ENCODE results near the gene RMDN2.
"Not testable (repeated sequence)": the region's sequence is repeated elsewhere in the genome, so short reads cannot be mapped to it uniquely, and the experiment has no call there.

Gene RMDN2

DNA sequence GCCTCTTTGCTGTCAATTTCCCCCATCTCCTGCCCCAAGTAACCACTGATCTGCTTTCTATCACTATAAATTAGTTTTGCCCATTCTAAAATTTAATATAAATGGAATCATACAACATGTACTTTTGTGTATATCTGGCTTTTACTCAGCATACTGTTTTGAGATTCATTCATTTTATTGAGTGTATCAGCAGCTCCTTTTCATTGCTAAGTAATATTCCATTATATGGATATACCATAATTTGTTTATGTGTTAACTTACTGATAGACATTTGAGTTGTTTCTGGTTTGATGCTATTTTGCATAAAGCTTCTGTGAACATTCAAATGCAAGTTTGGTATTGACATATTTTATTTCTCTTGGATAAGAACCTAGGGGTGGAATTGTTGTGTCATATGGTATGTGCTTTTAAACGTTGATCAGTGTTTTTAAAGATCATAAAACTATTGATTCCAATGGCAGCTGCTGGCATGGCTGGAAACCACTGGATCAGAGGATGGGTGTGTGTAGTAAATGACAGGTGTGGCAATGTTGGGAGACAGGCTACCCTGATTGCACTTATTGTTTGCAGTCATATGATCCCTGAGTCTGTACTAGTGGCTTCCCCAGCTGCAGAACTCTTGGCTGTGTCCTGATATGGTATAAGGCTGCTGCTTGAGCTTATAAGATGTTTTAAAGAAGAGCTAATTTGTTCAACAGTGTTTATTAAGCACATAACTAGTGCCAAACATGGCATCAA is 75.6 kb downstream of the RMDN2 start:
- no peak for DNase-seq

DNA sequence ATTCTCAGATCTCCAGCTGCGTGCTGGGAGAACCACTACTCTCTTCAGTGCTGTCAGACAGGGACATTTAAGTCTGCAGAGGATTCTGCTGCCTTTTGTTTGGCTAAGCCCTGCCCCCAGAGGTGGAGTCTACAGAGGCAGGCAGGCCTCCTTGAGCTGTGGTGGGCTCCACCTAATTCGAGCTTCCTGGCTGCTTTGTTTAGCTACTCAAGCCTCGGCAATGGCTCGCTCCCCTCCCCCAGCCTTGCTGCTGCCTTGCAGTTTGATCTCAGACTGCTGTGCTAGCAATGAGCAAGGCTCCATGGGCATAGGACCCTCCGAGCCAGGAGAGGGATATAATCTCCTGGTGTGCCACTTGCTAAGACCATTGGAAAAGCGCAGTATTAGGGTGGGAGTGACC is 85.1 kb downstream of the RMDN2 start:
- DNase-seq = not testable (repeated sequence)

DNA sequence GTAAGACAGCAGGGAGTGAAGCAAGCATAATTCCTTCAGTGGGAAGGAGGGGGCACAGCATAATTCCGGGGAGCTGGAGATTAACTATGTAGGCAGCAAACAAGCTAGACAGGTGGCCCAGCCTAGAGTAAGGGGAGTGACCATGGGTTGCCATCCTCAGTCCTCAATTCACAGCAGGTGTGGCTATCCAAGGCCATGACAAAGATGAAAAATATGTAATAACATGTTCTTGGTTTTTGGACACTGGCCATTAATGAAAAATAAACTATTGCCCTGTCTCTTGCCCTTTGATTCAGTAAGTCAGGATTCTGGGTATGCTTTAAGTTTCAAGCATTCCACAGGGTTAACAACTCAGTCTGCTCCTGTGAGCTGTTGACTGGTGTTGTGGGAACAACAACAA is 85.9 kb downstream of the RMDN2 start:
- no peak for DNase-seq

DNA sequence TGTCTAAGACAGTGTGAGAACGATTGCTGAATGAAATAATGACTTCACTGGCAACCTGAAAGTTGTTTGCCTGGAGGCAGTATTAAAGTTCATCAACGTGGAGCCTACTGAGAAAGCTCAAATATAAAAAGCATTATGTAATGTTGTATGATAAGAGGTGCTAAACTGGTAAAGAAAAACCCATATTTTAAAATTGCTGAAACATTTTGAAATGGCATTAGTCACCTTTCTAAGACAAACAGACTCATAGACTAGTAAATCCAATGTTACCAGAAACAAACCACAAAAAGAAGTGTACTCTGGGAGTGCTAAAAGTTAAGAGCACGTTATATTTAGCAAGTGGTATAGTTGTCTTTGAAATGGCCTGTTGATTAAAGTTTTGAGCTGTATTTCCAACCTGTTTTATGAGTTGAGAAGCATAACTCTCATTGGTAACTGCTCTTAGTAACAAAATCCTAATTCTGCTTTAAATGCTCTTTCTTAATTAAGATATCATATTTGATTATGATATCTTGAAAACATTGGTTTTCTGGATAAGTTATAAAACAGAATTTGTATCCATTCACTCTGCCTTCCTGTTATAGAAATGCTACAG is 88.2 kb downstream of the RMDN2 start:
- no peak for DNase-seq

DNA sequence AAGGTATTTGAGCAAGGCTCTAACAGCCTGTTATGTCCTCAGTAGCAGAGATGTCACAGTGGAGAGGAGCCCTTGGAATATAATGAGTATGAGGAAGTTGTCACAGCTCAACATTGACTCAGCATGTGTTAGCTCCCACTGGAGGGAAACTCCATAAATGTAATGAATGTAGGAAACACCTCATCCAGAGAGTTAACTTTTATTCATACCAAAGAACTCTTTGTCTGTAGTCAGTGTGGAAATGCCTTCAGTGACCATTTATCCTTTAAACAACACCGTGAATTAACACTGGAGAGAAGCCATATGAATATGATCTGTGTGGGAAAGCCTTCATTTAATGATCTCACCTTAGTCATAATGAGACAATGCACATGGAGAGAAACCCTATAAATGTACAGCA is 91.1 kb downstream of the RMDN2 start:
- no peak for DNase-seq

DNA sequence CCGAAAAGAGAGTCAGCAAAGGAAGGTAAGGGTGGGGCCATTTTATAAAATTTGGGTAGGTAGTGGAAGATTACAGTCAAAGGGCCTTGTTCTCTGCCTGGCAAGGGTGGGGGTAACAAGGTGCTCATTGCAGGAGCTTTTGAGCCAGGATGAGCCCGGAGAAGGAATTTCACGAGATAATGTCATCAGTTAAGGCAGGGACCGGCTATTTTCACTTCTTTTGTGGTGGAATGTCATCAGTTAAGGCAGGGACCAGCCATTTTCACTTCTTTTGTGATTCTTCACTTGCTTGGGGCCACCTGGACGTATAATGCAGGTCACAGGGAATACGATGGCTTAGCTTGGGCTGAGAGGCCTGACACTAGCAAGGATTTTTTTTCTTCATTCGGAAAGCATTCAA is 92.7 kb downstream of the RMDN2 start:
- no peak for DNase-seq

DNA sequence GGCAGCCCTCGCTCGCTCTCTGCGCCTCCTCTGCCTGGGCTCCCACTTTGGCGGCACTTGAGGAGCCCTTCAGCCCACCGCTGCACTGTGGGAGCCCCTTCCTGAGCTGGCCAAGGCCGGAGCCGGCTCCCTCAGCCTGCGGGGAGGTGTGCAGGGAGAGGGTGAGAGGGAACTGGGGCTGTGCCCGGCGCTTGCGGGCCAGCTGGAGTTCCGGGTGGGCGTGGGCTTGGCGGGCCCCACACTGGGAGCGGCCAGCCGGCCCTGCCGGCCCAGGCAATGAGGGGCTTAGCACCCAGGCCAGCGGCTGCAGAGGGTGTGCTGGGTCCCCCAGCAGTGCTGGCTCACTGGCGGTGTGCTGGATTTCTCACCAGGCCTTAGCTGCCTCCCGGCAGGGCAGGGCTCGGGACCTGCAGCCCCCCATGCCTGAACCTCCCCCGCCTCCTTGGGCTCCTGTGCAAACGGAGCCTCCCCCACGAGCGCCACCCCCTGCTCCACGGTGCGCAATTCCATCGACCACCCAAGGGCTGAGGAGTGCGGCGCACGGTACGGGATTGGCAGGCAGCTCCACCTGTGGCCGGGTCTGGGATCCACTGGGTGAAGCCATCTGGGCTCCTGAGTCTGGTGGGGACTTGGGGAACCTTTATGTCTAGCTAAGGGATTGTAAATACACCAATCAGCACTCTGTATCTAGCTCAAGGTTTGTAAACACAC is 95.4 kb downstream of the RMDN2 start:
- not testable (repeated sequence) for DNase-seq

DNA sequence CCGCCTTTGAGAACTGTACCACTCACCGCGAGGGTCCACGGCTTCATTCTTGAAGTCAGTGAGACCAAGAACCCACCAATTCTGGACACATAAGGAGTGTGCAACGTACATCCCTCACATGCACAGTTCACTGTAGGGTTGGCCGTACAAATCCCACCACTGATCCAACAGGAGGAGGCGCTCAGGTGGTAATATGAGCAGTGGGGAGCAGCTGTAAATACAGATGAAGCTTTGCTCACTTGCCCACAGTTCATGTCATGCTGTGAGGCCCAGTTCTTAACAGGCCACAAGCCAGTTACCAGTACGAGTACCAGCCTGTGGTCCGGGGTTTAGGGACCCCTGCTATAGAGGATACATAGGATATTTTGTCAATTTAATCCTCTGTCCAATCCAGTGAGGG is 96.5 kb downstream of the RMDN2 start:
- DNase-seq = no peak

DNA sequence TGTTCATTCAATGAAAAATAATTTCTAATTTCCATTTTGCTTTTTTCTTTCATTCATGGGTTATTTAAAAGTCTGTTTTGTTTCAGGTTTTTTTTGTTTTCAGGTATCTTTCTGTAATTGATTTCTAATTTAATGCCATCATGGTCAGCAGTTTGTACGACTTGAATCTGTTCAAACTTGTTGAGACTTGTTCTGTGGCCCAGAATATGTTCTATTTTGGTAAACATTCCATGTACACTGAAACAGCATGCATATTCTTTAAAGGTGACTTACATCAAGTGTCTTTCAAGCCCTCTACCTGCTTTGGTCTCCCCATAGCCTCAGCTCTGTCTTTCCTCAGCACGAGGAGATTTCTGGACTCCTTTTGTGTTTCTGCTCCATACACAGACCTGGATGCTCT is 101.8 kb downstream of the RMDN2 start:
- no peak for DNase-seq

DNA sequence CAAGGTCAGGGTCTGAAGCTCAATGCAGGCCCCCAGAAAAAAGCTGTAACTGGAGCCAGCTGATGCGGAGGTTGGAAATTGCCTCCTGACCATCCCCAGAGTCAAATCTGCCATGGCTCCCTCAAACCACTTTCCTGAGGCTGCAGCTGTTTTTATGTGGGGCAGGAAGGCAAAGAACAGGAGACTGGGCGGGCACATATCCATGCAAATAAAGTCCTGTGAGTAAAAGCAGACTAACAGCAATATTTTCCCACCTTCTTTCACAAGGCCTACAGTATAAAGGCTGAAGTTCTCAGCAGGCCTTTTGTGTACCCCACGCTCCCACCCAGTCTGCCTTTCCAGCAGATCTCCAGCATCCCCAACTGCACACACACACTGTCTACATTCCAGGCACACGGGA is 103.7 kb downstream of the RMDN2 start:
- no peak for DNase-seq

DNA sequence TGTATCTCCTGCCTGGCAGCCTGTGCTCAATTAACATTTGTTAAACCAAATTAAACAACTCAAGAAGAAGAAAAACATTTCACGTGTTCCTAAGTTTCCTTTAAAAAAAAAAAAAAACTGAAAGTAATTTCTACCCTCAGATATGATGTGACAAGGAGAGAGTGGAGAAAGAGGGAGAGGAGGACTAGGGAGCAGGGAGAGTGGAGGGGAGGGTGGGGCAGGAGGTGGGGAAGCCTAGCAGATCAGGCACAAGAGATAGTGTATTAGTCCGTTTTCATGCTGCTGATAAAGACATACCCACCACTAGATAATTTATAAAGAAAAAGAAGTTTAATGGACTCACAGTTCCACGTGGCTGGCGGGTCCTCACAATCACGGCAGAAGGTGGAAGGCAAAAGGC is 104.4 kb downstream of the RMDN2 start:
- no peak for DNase-seq

DNA sequence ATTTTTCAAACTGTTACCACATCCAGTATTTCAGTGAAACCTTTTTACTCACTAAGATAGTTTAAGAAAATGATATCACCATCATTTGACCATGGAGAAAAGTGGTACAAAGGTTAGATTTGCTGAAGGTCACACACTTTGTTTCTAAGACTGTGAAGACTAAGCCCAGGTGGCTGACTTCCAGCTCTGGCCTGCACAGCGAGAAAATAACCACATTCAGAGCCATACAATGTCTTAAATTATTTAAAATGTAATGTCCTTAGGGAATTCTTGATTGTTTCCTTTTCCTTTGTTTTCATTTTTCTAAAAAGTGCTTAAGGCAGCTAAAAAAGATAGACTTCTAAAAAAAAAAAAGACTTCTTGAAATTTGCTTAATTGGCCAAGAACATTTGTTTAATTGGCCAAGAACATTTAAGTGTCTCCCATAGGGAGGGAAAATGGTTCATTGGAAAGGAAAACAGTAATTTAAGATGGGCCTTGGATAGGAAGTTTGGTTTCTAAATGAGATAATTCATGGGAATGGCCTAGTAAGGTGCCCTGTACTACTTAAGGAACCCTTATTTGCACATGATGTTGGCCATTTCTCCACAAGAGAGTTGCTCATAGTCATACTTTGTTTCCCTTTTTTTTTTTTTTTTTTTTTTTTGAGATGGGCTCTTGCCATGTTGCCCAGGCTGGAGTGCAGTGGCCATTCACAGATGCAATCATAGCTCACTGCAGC is 105.7 kb downstream of the RMDN2 start:
- no peak for DNase-seq

DNA sequence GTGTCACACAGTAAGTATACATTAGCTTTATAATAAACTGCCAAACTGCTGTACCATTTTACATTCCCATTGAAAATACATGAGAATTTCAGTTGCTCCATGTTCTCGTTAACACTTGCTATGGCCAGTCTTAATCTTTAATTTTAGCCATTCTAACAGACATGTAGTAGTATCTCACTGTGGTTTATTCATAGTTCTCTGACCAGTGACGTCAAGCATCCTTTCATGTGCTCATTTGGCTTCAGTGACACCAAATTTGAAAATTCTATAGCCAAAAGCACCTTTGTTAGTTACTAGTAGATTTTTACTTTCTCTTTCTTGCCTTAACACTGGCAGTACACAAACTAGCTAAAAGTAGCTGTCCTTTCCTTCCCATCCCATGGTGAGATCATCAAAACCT is 107.9 kb downstream of the RMDN2 start:
- DNase-seq = no peak

DNA sequence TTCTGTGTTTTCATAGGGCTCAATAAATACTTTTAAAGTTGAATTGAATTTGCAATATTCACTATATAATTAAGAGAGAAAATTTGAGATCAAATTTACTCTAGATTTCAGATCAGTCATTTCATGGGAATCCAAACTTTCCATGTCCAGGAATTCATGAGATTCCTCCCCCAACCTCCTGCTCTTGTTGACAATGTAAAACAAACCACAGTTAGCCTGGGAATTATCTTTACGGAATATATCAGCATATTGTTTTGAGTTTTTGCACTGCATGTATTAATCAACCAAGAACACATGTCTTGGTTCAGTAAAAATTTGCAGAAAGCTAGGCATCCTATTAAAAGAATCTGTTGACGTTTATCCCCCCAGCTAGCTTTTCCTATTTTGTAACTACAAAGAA is 108.6 kb downstream of the RMDN2 start:
- DNase-seq = no peak

DNA sequence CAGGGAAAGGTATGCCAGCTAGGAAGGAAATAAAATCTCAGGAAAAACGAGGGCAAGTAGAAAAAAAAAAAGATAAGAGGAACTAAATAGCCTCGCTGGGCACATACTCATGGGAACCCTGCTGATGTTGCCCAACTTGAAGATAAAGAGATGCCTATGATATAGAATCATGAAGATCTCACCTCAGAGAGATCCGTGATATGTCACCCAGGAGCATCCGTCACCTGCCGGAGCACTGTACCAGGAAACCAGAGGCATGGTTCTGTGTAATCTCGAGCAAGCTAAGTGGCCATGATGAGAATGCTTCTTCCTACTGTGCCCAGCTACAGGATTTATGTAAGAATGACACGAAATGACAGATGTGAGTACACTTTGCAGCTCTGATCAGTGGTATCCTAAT is 110.9 kb downstream of the RMDN2 start:
- no peak for DNase-seq

DNA sequence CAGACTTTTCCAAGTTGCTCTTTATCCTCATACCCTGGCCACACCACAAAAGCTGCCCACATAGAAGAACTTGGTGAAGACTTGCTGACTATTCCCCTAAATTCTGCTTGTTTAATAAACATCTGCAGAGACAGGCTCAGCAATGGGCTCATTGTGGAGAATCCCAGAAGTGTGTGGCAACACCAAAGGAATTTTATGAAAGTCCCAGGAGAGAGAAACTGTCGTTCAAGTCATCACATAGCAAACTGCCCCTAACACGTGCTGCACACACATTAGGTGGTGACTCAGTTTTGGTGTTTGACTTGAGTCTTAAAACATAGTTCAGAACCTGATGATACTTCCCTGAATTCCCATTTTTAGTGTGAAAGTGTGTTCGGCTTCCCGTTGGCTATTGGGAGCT is 112.2 kb downstream of the RMDN2 start:
- DNase-seq = no peak

DNA sequence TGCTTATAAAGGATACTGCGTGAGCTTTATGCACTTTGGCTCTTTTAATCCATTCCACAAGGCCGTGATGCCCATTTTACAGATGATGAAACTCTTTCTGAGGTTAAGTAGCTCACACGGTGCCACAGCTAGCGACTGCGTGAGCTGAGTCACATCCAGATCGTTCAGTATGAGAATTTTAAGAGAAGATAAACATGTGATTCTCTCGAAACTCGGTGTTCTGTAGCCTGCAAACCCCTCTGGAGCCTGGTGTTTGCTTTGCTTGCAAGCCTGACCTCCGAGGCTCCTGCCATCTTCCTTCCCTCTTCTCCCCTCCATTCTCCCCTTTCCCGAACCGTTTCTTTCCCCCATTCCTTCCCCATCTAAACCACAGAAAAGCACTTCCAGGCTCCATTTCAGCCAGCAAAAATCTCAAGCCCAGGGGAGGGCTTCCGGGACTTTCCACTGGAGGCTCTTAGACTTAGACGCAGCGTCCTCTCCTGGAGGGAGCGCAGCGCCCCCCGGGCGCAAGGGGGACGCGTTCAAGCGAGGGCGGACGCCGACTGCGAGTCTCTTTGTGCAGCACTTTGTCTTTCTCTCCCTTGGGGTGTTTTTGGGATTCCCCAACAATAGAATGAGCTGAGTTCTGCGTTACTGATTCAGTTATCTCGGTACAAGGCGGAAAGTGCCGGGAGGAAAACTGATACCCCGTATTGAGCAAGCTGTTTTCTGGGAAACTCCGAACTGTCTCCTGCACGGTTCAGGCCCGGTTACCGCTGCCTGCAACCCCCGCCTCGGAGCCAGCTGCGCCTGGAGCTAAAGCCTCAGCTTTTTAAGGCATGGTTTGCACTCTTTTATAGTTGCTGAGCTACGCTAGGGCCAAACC is 112.9 kb downstream of the RMDN2 start:
- no peak for DNase-seq

DNA sequence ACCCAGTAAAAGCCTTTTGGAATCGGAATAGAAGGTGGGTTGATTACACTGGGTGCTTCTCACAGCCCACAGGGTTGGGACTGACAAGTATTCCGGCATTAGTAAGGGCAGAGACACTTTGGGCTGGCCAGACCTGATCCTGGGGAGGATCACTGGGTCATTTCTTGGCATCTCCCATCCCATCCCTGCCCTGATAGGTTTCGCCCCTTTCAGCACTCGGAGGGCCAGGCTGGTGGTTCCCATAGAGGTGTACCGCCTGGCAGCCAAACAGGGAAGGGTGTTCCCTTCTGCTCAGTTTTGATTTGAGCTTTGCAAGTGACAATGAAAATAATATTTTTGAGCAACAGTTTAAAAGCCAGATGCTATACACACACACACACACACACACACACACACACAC is 113.6 kb downstream of the RMDN2 start:
- DNase-seq = no peak

DNA sequence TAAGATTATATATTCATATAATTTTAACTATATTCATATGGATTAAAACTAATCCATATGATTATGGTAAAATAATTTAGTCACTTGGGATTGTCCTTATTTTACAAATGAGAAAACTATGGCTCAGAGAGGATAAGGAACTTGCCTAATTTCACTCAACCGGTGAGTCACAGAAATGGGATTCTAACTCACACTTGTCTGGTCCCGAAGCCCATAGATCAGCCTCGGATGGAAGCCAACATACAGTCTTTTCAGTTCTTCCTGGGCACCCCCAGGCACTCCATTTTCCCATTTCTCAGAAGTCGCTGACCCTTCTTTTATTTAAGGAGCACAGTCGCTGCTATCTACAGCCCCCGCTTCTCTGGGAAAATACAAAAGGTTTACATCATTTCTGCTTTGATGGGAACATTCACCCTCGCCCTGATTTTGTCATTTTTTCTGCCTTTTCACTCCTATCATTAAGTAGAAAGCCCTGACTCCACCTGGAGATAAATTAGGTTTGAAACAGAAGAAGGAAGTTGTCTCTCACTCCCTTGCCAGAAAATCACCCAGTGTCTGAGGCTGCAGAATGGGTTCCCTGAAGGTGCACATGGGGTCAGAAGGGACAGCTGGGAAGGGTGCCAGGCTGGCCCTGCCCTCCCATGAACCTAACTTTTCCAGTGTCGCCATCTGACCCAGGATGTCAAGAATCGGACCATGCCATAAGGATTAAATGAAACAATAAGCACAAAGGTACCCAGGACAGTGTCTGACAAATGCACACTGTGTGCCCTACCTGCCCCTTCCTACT is 114.2 kb downstream of the RMDN2 start:
- DNase-seq = no peak

DNA sequence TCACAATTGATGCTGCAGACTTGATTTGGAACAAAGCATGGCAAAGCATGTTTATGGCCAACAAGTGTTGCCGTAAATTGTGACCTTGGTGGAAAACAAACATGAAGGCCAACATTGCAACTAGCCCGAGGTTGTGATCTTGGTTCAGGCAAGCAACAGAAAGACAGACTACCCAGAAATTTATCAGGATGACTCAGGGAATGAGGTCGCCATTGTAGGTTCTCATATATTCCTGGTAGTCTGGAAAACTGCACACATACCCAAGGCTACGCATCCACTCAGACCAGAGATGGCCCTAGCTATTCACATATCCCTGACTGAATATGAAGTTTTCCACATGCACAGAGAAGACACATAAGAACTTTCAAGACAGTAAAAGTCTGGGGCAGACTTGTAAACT is 120.7 kb downstream of the RMDN2 start:
- DNase-seq = no peak

DNA sequence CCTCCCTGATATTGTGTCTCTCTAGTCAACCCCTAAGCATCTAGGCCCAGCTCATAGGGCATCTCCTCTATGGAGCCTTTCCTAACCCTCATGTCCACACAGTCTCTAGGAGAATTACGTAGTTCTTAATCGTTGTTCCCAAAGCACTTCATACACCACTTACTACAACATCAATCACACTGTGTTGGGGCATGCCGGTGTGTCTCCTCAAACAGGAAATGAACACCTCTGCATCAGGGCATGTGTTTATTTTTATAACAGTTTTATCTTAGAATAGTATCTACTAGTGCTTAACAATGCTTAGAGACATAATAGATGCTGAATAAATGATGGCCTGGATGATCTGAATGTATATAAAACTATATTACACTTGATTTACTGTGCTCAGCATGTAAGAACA is 131.1 kb downstream of the RMDN2 start:
- no peak for DNase-seq
